Thyroid gland (tissue), 4 donors: ENCODE data around the gene SGF29. TPM values are rescaled to one million over a fixed set of nuclear protein-coding genes. Genes with fewer than 3 reads are reported as not detected.
A peak's percentile ranks its signal among the peaks of the same experiment; 100 is the strongest.
"Not testable (repeated sequence)": the region's sequence is repeated elsewhere in the genome, so short reads cannot be mapped to it uniquely, and the experiment has no call there.

Experiments
- DNase-seq, 2 donors: peaks; one replicate each; pipeline ENCODE4 v3.0.0-alpha.2; 2019
- H3K27ac ChIP-seq, 3 donors: fragments of 200-600 bp; sonication (generic); 1 replicate in 2 of 3; 2 replicates in 1 of 3; pipeline ENCODE4 v1.5.1; 2016 to 2019; ENCODE audit warnings: mild to moderate bottlenecking in 1 of 3, moderate library complexity in 1 of 3
- H3K27me3 ChIP-seq: fragments of 200-600 bp; sonication (generic); one replicate; pipeline ENCODE4 v1.5.1; 2019
- H3K36me3 ChIP-seq, 2 donors: fragments of 200-600 bp; sonication (generic); one replicate each; pipeline ENCODE4 v1.5.1; 2016 to 2019
- H3K4me1 ChIP-seq, 2 donors: fragments of 200-600 bp; sonication (generic); one replicate each; pipeline ENCODE4 v1.5.1; 2017 to 2019
- H3K4me3 ChIP-seq, 3 donors: fragments of 200-600 bp; sonication (generic); replicated peaks in 1 of 3; 1 replicate in 2 of 3; 2 replicates in 1 of 3; pipeline ENCODE4 v1.5.1; 2016; ENCODE audit warnings: mild to moderate bottlenecking in 1 of 3
- H3K9me3 ChIP-seq: fragments of 200-600 bp; sonication (generic); one replicate; pipeline ENCODE4 v1.5.1; 2017
- POLR2A ChIP-seq, 2 donors: fragments of 450-650 bp; IDR thresholded peaks; one replicate each; pipeline ENCODE4 v1.6.1; 2017; ENCODE audit warnings: antibody characterized with exemption in 2 of 2, mild to moderate bottlenecking in 2 of 2, moderate library complexity in 1 of 2
- WGBS, 2 donors: methylation state at CpG; one replicate each; pipeline ENCODE4 v1.1.5; 2017; 5-methylcytosine and 5-hydroxymethylcytosine counted together
- intact Hi-C: fragments of 100-400 bp; cut with DNase I; formaldehyde crosslinking; loops from one replicate; pipeline ENCODE4 v1.15.1; 2023
- total RNA-seq, 4 donors: library from RNA; depleted of rRNA; stranded (reverse); fragments of >200 nt; gene quantifications; one replicate each; pipeline ENCODE4 v1.2.3, GENCODE V29; 2016
- TF ChIP-seq, protein P1 (sequence below), 6 experiments: fragments of 200-600 bp in 3 of 6; fragments of 450-650 bp in 3 of 6; sonication (generic) in 3 of 6; IDR thresholded peaks; one replicate each; pipeline ENCODE4 v1.5.1; 2016 to 2019; ENCODE audit warnings: antibody characterized with exemption in 6 of 6, mild to moderate bottlenecking in 2 of 6, inconsistent platforms in 1 of 6, moderate library complexity in 1 of 6

Gene SGF29
- total RNA-seq, 4 donors from 2014 or later: 31.8 to 41.9 (median 36.9) TPM

- intact Hi-C loops: no loop called here
- WGBS, 2 donors: 95 to 99% methylated on average over 7 to 9 of the region's 9 CpGs
- Histone ChIP-seq H3K4me3 (no peak overlapping the region), H3K36me3 (peaks cover 0 to 4% of the 10 kb centered on the region in 2 donors), H3K4me1 (peaks cover 18 to 30% of the 10 kb centered on the region in 2 donors), H3K9me3 (no peaks in the 10 kb centered on the region), H3K27ac (no peak overlapping the region), H3K27me3 (no peaks in the 10 kb centered on the region)
- DNase-seq: no peak
- TF ChIP-seq POLR2A (IDR thresholded peaks at IDR 0.05): no peak
- TF ChIP-seq, protein P1, sequence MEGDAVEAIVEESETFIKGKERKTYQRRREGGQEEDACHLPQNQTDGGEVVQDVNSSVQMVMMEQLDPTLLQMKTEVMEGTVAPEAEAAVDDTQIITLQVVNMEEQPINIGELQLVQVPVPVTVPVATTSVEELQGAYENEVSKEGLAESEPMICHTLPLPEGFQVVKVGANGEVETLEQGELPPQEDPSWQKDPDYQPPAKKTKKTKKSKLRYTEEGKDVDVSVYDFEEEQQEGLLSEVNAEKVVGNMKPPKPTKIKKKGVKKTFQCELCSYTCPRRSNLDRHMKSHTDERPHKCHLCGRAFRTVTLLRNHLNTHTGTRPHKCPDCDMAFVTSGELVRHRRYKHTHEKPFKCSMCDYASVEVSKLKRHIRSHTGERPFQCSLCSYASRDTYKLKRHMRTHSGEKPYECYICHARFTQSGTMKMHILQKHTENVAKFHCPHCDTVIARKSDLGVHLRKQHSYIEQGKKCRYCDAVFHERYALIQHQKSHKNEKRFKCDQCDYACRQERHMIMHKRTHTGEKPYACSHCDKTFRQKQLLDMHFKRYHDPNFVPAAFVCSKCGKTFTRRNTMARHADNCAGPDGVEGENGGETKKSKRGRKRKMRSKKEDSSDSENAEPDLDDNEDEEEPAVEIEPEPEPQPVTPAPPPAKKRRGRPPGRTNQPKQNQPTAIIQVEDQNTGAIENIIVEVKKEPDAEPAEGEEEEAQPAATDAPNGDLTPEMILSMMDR (IDR thresholded peaks at IDR 0.05): no peak
These were observed 53.5 kb downstream of the SGF29 start for GRCh38 chr16:28607116-28607623.

DNA sequence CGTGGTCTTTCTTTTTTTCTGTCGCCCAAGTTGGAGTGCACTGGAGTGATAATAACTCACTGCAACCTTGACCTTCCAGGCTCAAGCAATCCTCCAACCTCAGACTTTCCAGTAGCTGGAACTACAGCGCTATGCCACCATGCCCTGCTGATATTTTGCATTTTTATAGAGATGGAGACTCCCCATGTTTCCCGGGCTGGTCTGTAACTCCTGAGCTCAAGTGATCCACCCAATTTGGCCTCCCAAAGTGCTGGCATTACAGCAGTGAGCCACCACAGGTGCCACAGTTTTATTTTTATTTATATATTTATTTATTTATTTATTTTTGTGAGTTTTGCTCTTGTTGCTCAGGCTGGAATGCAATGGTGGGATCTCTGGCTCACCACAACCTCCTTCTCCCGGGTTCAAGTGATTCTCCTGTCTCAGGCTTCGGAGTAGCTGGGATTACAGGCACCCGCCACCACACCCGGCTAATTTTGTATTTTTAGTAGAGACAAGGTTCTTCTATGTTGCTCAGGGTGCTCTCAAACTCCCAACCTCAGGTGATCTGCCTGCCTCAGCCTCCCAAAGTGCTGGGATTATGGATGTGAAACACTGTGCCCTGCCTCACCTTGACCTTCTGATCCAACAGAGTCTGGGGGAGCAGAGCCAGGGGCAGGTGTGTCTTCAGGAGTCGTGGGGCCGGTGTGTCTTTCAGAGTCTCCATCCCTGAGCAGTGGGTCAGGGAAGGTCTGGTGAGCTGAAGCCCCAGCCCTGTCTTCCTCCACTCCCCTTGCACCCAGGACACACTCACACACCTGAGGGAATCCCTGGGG, 54.2 kb downstream of the SGF29 start:
- H3K27me3 ChIP-seq, H3K36me3 ChIP-seq, DNase-seq, H3K4me3 ChIP-seq, intact Hi-C loops, H3K9me3 ChIP-seq: not testable (repeated sequence)
- Histone ChIP-seq H3K4me1 (peaks cover 18 to 30% of the 10 kb centered on the region in 2 donors), H3K27ac (peak overlapping the region in 1 of 3 donors; percentile 18)
- WGBS, 2 donors: 96 to 97% methylated on average over 10 of the region's 10 CpGs

- H3K9me3 ChIP-seq, H3K27me3 ChIP-seq, H3K4me3 ChIP-seq, intact Hi-C loops, H3K36me3 ChIP-seq, DNase-seq: not testable (repeated sequence)
- 86 to 100% methylated on average over 2 to 6 of the region's 7 CpGs for WGBS, 2 donors
- Histone ChIP-seq H3K4me1 (peaks cover 18 to 30% of the 10 kb centered on the region in 2 donors), H3K27ac (peak overlapping the region in 1 of 3 donors; percentile 18)
These were observed 54.7 kb downstream of the SGF29 start for GRCh38 chr16:28608496-28608808.

DNA sequence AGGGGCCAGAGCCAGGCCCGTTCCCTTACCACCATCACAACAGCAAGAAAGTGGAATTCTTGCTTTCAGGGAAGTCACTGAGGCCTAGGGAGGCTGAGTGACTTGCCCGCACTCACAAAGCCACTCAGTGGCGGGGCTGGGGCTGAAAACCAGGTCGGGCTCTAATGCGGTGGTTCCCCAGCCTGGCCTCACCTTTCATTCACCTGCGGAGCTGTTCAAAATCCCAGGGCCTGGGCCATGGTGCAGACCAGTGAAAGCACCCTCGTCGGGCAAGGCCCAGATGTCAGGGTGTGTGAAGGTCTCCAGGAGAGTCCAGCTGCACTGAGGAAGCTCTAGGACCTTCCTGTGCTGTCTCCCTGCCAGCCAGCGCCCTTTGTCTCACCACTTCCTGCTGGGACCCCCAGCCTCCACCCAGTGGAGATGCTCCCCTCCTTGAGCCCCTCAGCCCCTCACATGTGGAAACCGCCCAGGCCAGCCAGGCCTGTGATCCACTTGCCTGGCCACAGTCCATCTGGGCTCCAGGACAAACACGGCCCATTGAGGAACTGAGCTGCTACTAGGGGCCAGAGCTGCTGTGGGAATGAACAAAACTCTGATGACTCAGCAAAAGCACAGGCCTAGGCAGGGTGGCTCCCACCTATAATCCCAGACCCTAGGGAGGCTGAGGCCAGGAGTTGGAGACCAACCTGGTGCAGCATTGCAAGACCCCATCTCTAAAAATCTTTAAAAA, 55.3 kb downstream of the SGF29 start:
- WGBS, 2 donors: 64 to 90% methylated on average over 5 to 8 of the region's 11 CpGs
- intact Hi-C loops: not testable (repeated sequence)
- H3K4me3 ChIP-seq: peak overlapping the region in 1 of 3 donors; percentile 4

GRCh38 chr16:28609631-28610594, 56.2 kb downstream of the SGF29 start, which contains the start of gene SULT1A1:
SULT1A1 (minus strand) TSS chr16:28610044; CDS start chr16:28608855, 1,189 bp downstream.
- Histone ChIP-seq H3K4me3 (peak within 1 kb of the TSS in 1 of 3 donors; percentile 4), H3K27me3 (no peaks in the 10 kb centered on the region), H3K36me3 (peaks cover 0 to 4% of the 10 kb centered on the region in 2 donors), H3K9me3 (no peaks in the 10 kb centered on the region), H3K4me1 (peaks cover 18 to 30% of the 10 kb centered on the region in 2 donors), H3K27ac (peak within 1 kb of the TSS; percentile 76 to 88 (median 80))
- TF ChIP-seq, protein P1 (IDR thresholded peaks at IDR 0.05): no peak
- TF ChIP-seq POLR2A (IDR thresholded peaks at IDR 0.05): peak in 1 of 2 donors; percentile 26
- DNase-seq: peak; percentile 97
- intact Hi-C loops: no loop called here
- WGBS, 2 donors: 11 to 18% methylated on average over 6 to 11 of the region's 11 CpGs

More for the DNA sequence above, 55.3 kb downstream of the SGF29 start:
- H3K36me3 ChIP-seq, H3K27me3 ChIP-seq, H3K9me3 ChIP-seq: not testable (repeated sequence)
- Histone ChIP-seq H3K27ac (peak overlapping the region; percentile 76 to 88 (median 80)), H3K4me1 (peaks cover 18 to 30% of the 10 kb centered on the region in 2 donors)
- DNase-seq: peak; percentile 52 to 54
